Bone marrow (tissue), 2 donors: ENCODE data around the gene ERICH3.

Experiments used
- DNase-seq, 2 donors: peaks; one replicate each; lab custom pipeline; 2025; lab: John Stamatoyannopoulos, UW

Gene ERICH3

GRCh38 chr1:74591949-74592348 is 81.6 kb downstream of the ERICH3 start:
- DNase-seq, result no peak

GRCh38 chr1:74590288-74590687 is 83.3 kb downstream of the ERICH3 start:
- no peak for DNase-seq

GRCh38 chr1:74587888-74588287 is 85.7 kb downstream of the ERICH3 start:
- no peak for DNase-seq

GRCh38 chr1:74586253-74586897 is 87.2 kb downstream of the ERICH3 start:
- DNase-seq, result no peak

- no peak for DNase-seq
These were observed 89.4 kb downstream of the ERICH3 start for GRCh38 chr1:74584185-74584584.

- no peak for DNase-seq
These were observed 90.2 kb downstream of the ERICH3 start for GRCh38 chr1:74583397-74583796.

- no peak for DNase-seq
These were observed 94.2 kb downstream of the ERICH3 start for GRCh38 chr1:74579425-74579824.

- DNase-seq, result no peak
These were observed 95.5 kb downstream of the ERICH3 start for GRCh38 chr1:74578101-74578500.

GRCh38 chr1:74571891-74572290 is 101.7 kb downstream of the ERICH3 start:
- DNase-seq, result no peak

- no peak for DNase-seq
These were observed 102.1 kb downstream of the ERICH3 start for GRCh38 chr1:74571493-74571800.

GRCh38 chr1:74570797-74571492 is 102.6 kb downstream of the ERICH3 start:
- DNase-seq, result no peak

GRCh38 chr1:74549932-74550331 is 123.7 kb downstream of the ERICH3 start:
- no peak for DNase-seq

GRCh38 chr1:74548961-74549750 is 124.4 kb downstream of the ERICH3 start:
- no peak for DNase-seq

GRCh38 chr1:74545821-74546220 is 127.8 kb downstream of the ERICH3 start:
- DNase-seq, result no peak

GRCh38 chr1:74534241-74534640 is 139.4 kb downstream of the ERICH3 start:
- DNase-seq, result no peak

- no peak for DNase-seq
These were observed 141.8 kb downstream of the ERICH3 start for GRCh38 chr1:74531796-74532195.

- DNase-seq, result no peak
These were observed 142.7 kb downstream of the ERICH3 start for GRCh38 chr1:74530892-74531291.

- DNase-seq, result no peak
These were observed 145.5 kb downstream of the ERICH3 start for GRCh38 chr1:74528123-74528522.

GRCh38 chr1:74526708-74527107 is 146.9 kb downstream of the ERICH3 start:
- DNase-seq, result no peak

- DNase-seq, result no peak
These were observed 149.6 kb downstream of the ERICH3 start for GRCh38 chr1:74523873-74524480.

- DNase-seq, result no peak
These were observed 151.4 kb downstream of the ERICH3 start for GRCh38 chr1:74522148-74522547.
